Measurements from ENCODE around the gene BEST2.
A peak's percentile ranks its signal among the peaks of the same experiment; 100 is the strongest.

Gene BEST2

GRCh38 chr19:12750851-12751250 lies 740 bp upstream of the BEST2 start:
- TF ChIP-seq CTCF (IDR thresholded peaks at IDR 0.05; ENCODE audit: borderline replicate concordance, insufficient read depth, low read depth, low read length): no peak
- no peak overlapping the region for H3K4me3 ChIP-seq (ENCODE audit: low read depth, low read length)

DNA sequence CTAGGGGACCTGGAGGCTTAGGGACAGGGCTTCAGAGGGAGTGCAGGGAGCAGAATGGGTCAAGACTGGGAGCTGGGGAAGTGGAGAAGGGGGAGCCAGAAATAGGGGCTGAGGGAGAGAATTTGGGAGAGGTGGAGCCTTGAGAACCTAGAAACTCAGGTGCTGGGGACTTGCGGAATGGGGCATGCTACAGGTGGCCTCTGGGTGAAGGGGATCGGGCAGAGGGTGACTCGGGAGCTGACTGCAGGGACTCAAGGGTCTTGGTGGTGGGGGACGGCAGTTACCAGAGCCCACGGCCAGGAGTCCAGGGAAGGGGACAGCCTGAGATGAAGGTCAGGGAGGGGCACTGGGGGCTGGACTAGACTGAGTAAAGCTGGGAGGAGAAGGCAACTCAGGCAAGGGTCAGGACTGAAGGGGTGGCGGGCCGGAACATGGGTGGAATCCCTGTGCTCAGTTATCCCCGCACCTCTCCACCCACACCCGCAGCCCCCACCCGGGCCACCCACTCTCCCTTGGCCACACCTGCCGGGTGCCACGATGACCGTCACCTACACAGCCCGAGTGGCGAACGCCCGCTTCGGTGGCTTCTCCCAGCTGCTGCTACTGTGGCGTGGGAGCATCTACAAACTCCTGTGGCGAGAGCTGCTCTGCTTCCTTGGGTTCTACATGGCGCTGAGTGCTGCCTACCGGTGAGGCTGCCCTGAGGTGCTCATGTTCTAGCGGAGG lies 628 bp downstream of the BEST2 start:
- H3K4me3 ChIP-seq (ENCODE audit: low read depth, low read length): no peak overlapping the region
- TF ChIP-seq CTCF (IDR thresholded peaks at IDR 0.05; ENCODE audit: borderline replicate concordance, insufficient read depth, low read depth, low read length): no peak

DNA sequence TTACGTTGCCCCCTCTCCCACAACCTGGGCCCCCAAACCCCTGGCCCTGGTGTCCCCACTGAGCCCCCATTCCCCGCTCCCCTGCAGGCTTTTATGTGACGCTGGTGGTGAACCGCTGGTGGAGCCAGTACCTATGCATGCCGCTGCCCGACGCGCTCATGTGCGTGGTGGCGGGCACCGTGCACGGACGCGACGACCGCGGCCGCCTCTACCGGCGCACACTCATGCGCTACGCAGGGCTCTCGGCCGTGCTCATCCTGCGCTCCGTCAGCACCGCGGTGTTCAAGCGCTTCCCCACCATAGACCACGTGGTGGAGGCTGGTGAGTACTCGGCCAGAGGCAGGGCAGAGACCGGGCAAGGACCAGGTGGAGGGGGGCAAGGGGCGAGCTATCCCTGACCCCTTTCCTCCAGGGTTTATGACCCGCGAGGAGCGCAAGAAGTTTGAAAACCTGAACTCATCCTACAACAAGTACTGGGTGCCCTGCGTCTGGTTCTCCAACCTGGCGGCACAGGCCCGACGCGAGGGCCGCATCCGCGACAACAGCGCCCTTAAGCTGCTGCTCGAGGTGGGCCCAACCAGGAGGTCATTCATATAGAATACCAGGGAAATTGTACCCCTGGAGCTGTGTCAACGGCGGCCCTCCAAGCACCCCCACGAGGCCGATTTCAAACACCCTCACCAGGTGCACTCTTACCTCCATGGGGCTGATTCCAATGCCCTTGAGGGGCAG lies 3.0 kb downstream of the BEST2 start:
- H3K4me3 ChIP-seq (ENCODE audit: low read depth, low read length): no peak overlapping the region
- no peak for TF ChIP-seq CTCF (IDR thresholded peaks at IDR 0.05; ENCODE audit: borderline replicate concordance, insufficient read depth, low read depth, low read length)

GRCh38 chr19:12756150-12756883 lies 4.7 kb downstream of the BEST2 start:
- no peak for TF ChIP-seq CTCF (IDR thresholded peaks at IDR 0.05; ENCODE audit: borderline replicate concordance, insufficient read depth, low read depth, low read length)
- H3K4me3 ChIP-seq (ENCODE audit: low read depth, low read length): no peak overlapping the region

DNA sequence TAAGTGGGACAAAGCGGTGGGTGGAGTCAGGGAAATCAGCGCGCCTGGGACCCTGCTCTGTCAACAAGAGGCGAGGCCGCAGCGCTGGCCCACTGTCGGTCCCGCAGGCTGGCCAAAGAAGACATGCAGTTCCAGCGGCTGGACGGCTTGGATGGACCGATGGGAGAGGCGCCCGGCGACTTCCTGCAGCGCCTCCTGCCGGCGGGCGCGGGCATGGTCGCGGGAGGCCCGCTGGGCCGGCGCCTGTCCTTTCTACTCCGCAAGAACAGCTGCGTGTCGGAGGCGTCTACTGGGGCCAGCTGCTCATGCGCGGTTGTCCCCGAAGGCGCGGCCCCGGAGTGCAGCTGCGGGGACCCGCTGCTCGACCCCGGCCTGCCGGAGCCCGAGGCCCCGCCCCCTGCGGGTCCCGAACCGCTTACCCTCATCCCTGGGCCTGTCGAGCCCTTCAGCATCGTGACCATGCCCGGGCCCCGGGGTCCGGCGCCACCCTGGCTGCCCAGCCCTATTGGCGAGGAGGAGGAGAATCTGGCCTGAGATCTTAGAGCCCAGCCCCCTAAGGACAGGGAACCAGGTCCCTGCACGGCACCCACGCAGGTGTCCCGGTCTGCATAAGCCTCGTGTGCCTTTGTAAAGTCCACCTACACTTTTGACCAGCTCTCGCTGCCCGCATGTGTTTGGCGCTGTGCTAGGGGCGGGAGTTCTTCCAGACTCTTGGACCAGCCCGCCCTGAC lies 6.1 kb downstream of the BEST2 start:
- no peak overlapping the region for H3K4me3 ChIP-seq (ENCODE audit: low read depth, low read length)
- TF ChIP-seq CTCF (IDR thresholded peaks at IDR 0.05; ENCODE audit: borderline replicate concordance, insufficient read depth, low read depth, low read length): peak; percentile 99

GRCh38 chr19:12759686-12760085 lies 8.1 kb downstream of the BEST2 start:
- TF ChIP-seq CTCF (IDR thresholded peaks at IDR 0.05; ENCODE audit: borderline replicate concordance, insufficient read depth, low read depth, low read length): no peak
- H3K4me3 ChIP-seq (ENCODE audit: low read depth, low read length): no peak overlapping the region

Measured in GM12875 (cell line).